ENCODE measurements around the gene BOD1L1.

GRCh38 chr4:13537832-13538177 lies 89.7 kb downstream of the BOD1L1 start:
- no peak for TF ChIP-seq CTCF (IDR thresholded peaks at IDR 0.05; ENCODE audit: low read length)
- TF ChIP-seq EZH2 (optimal IDR thresholded peaks at IDR 0.05; ENCODE audit: low read depth, low read length) = no peak

All from MM.1S (cell line).